ENCODE measurements around the gene ADGRB3. TPM values are rescaled to one million over a fixed set of nuclear protein-coding genes. Genes with fewer than 3 reads are reported as not detected.

Gene ADGRB3
- polyA plus RNA-seq, 3 donors, result 0.04 to 0.23 (median 0.05) TPM

- H3K27me3 Mint-ChIP-seq (ENCODE audit: low read depth in 3 of 3), result no peaks in the 10 kb centered on the region
- no peak overlapping the region for H3K27ac Mint-ChIP-seq
These were observed 91.9 kb downstream of the ADGRB3 start for GRCh38 chr6:68726992-68727391.

GRCh38 chr6:68727699-68728098 lies 92.6 kb downstream of the ADGRB3 start:
- Histone ChIP-seq H3K4me3 (replicated peaks in 1 of 3; ENCODE audit: low read depth in 2 of 3, low read length in 3 of 3) (no peak overlapping the region), H3K79me2 (ENCODE audit: insufficient read depth, low read length) (no peaks in the 10 kb centered on the region), H3K36me3 (replicated peaks in 1 of 2; ENCODE audit: control insufficient read depth in 1 of 2, insufficient read depth in 2 of 2, low read length in 2 of 2) (no peaks in the 10 kb centered on the region), H3K4me2 (replicated peaks; ENCODE audit: extremely low read depth, low read length, poor library complexity, severe bottlenecking) (no peak overlapping the region), H3K27ac (ENCODE audit: low read depth in 1 of 2, low read length in 2 of 2) (no peak overlapping the region), H3K27me3 (ENCODE audit: control insufficient read depth in 2 of 2, insufficient read depth in 2 of 2, low read length in 2 of 2) (no peaks in the 10 kb centered on the region), H3K9me3 (replicated peaks in 1 of 2; ENCODE audit: control insufficient read depth in 1 of 2, insufficient read depth in 1 of 2, low read length in 2 of 2) (no peaks in the 10 kb centered on the region), H2AFZ (ENCODE audit: insufficient read depth, low read depth, low read length, poor library complexity, severe bottlenecking) (no peak overlapping the region), H4K20me1 (ENCODE audit: insufficient read depth, low read length) (no peaks in the 10 kb centered on the region), H3K4me1 (ENCODE audit: control insufficient read depth in 1 of 2, insufficient read depth in 2 of 2, low read length in 2 of 2) (no peaks in the 10 kb centered on the region), H3K9ac (ENCODE audit: insufficient read depth, low read length, poor library complexity, severe bottlenecking) (no peak overlapping the region)
- Mint-ChIP-seq H3K4me3 (no peak overlapping the region), H3K36me3 (no peaks in the 10 kb centered on the region), H3K27me3 (ENCODE audit: low read depth in 3 of 3) (no peaks in the 10 kb centered on the region), H3K9me3 (no peaks in the 10 kb centered on the region), H3K4me1 (no peaks in the 10 kb centered on the region), H3K27ac (no peak overlapping the region)
- intact Hi-C loops (cut with micrococcal nuclease), result no loop called here
- TF ChIP-seq CTCF (IDR thresholded peaks at IDR 0.05), result no peak
- WGBS (ENCODE audit: insufficient coverage), result no CpG with 5 or more reads among the region's 1 CpG
- DNase-seq, result no peak

More at GRCh38 chr6:68726992-68727391, 91.9 kb downstream of the ADGRB3 start:
- intact Hi-C loops (cut with micrococcal nuclease), result no loop called here
- Histone ChIP-seq H3K9me3 (replicated peaks in 1 of 2; ENCODE audit: control insufficient read depth in 1 of 2, insufficient read depth in 1 of 2, low read length in 2 of 2) (no peaks in the 10 kb centered on the region), H3K27me3 (ENCODE audit: control insufficient read depth in 2 of 2, insufficient read depth in 2 of 2, low read length in 2 of 2) (no peaks in the 10 kb centered on the region), H3K4me1 (ENCODE audit: control insufficient read depth in 1 of 2, insufficient read depth in 2 of 2, low read length in 2 of 2) (no peaks in the 10 kb centered on the region), H2AFZ (ENCODE audit: insufficient read depth, low read depth, low read length, poor library complexity, severe bottlenecking) (no peak overlapping the region), H3K27ac (ENCODE audit: low read depth in 1 of 2, low read length in 2 of 2) (no peak overlapping the region), H4K20me1 (ENCODE audit: insufficient read depth, low read length) (no peaks in the 10 kb centered on the region), H3K36me3 (replicated peaks in 1 of 2; ENCODE audit: control insufficient read depth in 1 of 2, insufficient read depth in 2 of 2, low read length in 2 of 2) (no peaks in the 10 kb centered on the region), H3K9ac (ENCODE audit: insufficient read depth, low read length, poor library complexity, severe bottlenecking) (no peak overlapping the region), H3K4me3 (replicated peaks in 1 of 3; ENCODE audit: low read depth in 2 of 3, low read length in 3 of 3) (no peak overlapping the region), H3K4me2 (replicated peaks; ENCODE audit: extremely low read depth, low read length, poor library complexity, severe bottlenecking) (no peak overlapping the region), H3K79me2 (ENCODE audit: insufficient read depth, low read length) (no peaks in the 10 kb centered on the region)
- H3K9me3 Mint-ChIP-seq, result no peaks in the 10 kb centered on the region
- H3K36me3 Mint-ChIP-seq, result no peaks in the 10 kb centered on the region
- no peak overlapping the region for H3K4me3 Mint-ChIP-seq
- H3K4me1 Mint-ChIP-seq, result no peaks in the 10 kb centered on the region
- WGBS (ENCODE audit: insufficient coverage), result no CpG with 5 or more reads among the region's 1 CpG
- DNase-seq, result no peak
- TF ChIP-seq CTCF (IDR thresholded peaks at IDR 0.05), result no peak
